LNCAP (cell line): Measurements from ENCODE around the gene WDR75.

Source experiments
- CTCF ChIP-seq: fragments of 450-650 bp; IDR thresholded peaks from 2 replicates; pipeline ENCODE4 v1.5.1; 2017; ENCODE audit warnings: mild to moderate bottlenecking

Gene WDR75

GRCh38 chr2:189426886-189427285 is 14.4 kb upstream of the WDR75 start:
- no peak for TF ChIP-seq CTCF

GRCh38 chr2:189427872-189428271 is 13.4 kb upstream of the WDR75 start:
- no peak for TF ChIP-seq CTCF

GRCh38 chr2:189437926-189438325 is 3.3 kb upstream of the WDR75 start:
- no peak for TF ChIP-seq CTCF

- TF ChIP-seq CTCF = no peak
Observed at GRCh38 chr2:189439342-189439741, 1.9 kb upstream of the WDR75 start.

GRCh38 chr2:189440644-189440946 is 679 bp upstream of the WDR75 start:
- no peak for TF ChIP-seq CTCF

- no peak for TF ChIP-seq CTCF
Observed at GRCh38 chr2:189441709-189442074, 418 bp downstream of the WDR75 start.

GRCh38 chr2:189442468-189442867 is 1.2 kb downstream of the WDR75 start:
- TF ChIP-seq CTCF = no peak

- TF ChIP-seq CTCF = no peak
Observed at GRCh38 chr2:189444322-189444721, 3.0 kb downstream of the WDR75 start.
